Airway epithelial cell (primary cell): ENCODE measurements around the gene AFAP1. TPM values are rescaled to one million over a fixed set of nuclear protein-coding genes. Genes with fewer than 3 reads are reported as not detected.

Experiments
- total RNA-seq: library from RNA; depleted of rRNA; stranded (reverse); fragments of >200 nt; gene quantifications from 2 replicates; pipeline ENCODE4 v1.2.3, GENCODE V29; 2015

The AFAP1 gene
- 15.8 and 18.3 TPM in 2 replicates for total RNA-seq

GRCh38 chr4:7939377-7940108, at the start of gene AFAP1:
AFAP1 (minus strand) TSS chr4:7939861; CDS start chr4:7872078, 67,783 bp downstream.

Other genes starting within 250 kb of the AFAP1 start
- gene ABLIM2, start 219.0 kb upstream of the AFAP1 start, total RNA-seq = 0.14 and 0.23 TPM in 2 replicates